HT-29 (cell line): ENCODE measurements around the gene LMOD1. TPM values are rescaled to one million over a fixed set of nuclear protein-coding genes. Genes with fewer than 3 reads are reported as not detected.
"Not testable (repeated sequence)": the region's sequence is repeated elsewhere in the genome, so short reads cannot be mapped to it uniquely, and the experiment has no call there.

Experiments
- DNase-seq: peaks from one replicate; pipeline ENCODE4 v3.0.0-alpha.2; 2015; ENCODE audit warnings: low spot score
- total RNA-seq: library from RNA; depleted of rRNA; stranded (reverse); fragments of >200 nt; shearing (Covaris generic); gene quantifications from 2 replicates; pipeline ENCODE4 v1.2.3, GENCODE V29; 2014; rRNA removed

The LMOD1 gene
- not detected in 2 replicates for total RNA-seq

GRCh38 chr1:201946224-201946908, at the start of gene LMOD1:
Gene LMOD1, minus strand, starts transcription at chr1:201946548. Its CDS starts 208 bp downstream, at chr1:201946340.
- DNase-seq = no peak

GRCh38 chr1:201990427-201990826, 44.1 kb upstream of the LMOD1 start:
- no peak for DNase-seq

- no peak for DNase-seq
Measured at GRCh38 chr1:201989354-201990128, 43.2 kb upstream of the LMOD1 start.

- DNase-seq = no peak
Measured at GRCh38 chr1:201988601-201989000, 42.3 kb upstream of the LMOD1 start.

DNA sequence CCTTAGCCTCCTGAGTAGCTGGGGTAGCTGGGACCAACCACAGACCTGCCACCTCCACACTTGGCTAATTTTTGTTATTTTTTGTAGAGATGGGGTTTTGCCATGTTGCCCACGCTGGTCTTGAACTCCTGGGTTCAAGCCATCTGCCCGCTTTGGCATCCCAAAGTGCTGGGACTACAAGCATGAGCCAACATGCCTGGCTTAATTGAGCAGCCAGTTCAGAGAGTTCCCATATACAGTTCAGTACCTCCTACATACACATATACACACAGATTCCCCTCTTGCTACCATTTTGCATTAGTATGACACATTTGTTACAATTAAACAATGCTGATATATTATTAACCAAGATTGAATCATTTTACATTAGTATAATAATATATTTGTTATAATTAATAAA, 39.0 kb upstream of the LMOD1 start:
- DNase-seq = no peak

GRCh38 chr1:201984446-201984845, 38.1 kb upstream of the LMOD1 start:
- no peak for DNase-seq

DNA sequence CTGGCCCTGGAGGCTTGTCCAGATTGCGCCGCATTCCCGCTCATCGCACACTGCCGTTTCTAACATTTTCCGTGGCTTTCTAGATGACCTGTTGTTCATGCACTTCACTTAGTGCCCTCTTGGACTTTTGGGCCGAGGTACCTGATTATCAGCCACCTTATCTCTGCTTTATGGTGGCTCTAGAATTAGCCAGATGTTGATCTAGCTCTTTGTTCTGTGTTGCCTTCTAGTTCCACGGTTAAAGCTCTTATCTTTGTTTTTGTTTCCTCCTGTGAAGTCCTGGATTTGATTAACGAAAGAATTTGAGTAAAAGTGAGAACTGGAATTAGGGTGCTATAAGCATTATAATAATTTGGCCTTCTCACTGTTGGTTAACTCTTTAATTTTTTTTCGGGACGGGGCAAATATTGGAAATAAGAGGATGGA, 37.0 kb upstream of the LMOD1 start:
- no peak for DNase-seq

- DNase-seq = peak; percentile 86
Measured at GRCh38 chr1:201982623-201983379, 36.5 kb upstream of the LMOD1 start, which contains the start of gene RNPEP. Gene RNPEP, plus strand, starts transcription at chr1:201982648. Its CDS starts 19 bp downstream, at chr1:201982667.

- DNase-seq = no peak
Measured at GRCh38 chr1:201982082-201982622, 35.8 kb upstream of the LMOD1 start.

DNA sequence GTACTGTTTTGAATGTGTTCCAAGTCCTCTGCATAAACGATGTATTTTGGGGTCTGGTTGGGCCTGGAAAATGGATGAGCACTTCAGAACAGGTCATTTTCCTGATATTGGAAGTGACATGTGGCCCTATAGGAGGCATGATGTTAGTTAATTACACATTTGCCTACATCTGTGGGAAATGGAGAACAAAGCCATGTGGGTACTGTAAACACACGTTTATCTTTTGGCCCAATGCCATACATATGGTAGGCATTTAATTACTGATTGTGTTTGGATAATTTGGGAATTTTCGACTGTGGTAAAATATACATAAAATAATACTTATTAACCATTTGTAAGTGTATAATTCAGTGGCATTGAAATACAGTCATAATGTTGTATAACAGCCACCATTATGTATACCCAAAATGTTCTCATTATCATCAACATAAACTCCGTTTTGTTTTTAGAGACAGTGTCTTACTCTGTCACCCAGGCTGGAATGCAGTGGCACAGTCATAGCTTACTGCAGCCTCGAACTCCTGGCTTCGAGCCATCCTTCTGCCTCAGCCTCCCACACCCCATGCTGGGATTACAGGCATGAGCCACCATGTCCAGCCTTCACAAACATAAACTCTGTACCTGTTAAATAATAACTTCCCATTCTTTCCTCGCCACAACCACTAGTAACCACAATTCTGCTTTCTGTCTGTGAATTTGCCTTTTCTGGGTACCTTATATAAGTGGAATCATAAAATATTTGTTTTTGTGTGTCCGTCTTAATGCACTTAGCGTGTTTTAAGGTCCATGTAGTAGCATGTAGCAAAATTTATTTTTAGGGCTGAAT, 24.2 kb upstream of the LMOD1 start:
- no peak for DNase-seq

- no peak for DNase-seq
Measured at GRCh38 chr1:201968202-201968925, 22.0 kb upstream of the LMOD1 start.

DNA sequence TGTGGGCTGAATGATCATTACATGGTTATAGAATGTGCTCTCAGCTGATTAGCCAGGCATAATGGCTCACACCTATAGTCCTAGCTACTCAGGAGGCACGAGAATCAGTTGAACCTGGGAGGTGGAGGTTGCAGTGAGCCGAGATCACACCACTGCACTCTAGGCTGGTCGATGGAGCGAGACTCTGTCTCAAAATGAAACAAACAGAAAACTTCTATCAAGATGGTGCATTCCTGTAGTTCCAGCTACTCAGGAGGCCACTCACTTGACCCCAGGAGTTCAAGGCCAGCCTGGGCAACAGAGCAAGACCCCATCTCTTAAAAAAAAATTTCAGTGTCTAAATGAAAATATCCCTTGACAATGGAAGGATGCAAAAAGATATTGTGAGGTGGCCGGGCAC, 19.8 kb upstream of the LMOD1 start:
- DNase-seq = no peak

DNA sequence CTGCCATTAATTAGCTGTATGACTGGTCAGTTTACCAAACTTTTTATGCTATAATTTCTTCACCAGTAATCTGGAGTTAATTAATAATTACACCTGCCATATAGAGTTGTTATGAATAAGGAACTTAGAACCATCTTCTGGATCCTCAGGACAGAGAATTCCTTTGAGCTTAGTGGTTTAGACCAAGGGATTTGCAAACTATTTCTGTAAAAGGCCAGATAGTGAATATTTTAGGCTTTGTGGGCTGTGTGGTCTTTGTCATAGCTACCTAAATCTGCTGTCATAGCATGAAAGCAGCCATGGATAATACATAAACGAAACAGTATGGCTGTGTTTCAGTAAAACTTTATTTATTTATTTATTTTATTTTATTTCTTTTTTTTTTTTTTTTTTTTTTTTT, 17.9 kb upstream of the LMOD1 start:
- no peak for DNase-seq

- DNase-seq = not testable (repeated sequence)
Measured at GRCh38 chr1:201962382-201962781, 16.0 kb upstream of the LMOD1 start.

DNA sequence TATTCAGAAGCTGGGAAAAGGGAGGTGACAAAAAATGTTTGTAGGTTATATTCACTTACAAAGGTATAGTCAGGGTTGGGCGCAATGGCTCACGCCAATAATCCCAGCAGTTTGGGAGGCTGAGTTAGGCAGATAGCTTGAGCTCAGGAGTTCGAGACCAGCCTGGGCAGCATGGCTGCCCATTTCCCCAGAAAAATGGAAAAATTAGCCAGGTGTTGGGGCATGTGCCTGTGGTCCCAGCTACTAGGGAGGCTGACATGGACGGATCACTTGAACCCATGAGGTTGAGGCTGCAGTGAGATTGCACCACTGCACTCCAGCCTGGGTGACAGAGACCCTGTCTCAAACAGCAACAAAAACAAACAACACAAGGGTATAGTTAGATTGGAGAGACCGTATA, 12.0 kb upstream of the LMOD1 start:
- DNase-seq = no peak

DNA sequence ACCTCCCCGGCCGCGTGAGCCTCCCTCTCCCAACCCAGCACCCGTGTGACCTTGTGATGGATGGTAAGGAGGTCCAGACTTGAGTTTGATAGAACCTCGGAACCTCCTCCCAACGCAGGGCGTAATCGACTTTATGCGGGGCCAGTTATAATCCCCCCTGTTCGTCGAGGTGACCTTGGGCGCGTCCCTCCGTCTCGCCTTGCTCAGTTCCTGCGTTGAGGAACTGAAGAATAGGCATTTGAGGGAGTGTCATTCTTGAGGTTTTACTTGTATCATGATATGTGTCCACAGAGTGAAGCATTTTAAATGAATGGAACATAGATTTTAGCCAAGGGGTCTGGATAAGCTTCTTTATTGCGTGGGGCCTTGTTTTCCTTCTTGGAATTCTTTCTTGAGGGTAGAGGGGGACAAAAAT, 9.4 kb upstream of the LMOD1 start:
- DNase-seq = no peak

DNA sequence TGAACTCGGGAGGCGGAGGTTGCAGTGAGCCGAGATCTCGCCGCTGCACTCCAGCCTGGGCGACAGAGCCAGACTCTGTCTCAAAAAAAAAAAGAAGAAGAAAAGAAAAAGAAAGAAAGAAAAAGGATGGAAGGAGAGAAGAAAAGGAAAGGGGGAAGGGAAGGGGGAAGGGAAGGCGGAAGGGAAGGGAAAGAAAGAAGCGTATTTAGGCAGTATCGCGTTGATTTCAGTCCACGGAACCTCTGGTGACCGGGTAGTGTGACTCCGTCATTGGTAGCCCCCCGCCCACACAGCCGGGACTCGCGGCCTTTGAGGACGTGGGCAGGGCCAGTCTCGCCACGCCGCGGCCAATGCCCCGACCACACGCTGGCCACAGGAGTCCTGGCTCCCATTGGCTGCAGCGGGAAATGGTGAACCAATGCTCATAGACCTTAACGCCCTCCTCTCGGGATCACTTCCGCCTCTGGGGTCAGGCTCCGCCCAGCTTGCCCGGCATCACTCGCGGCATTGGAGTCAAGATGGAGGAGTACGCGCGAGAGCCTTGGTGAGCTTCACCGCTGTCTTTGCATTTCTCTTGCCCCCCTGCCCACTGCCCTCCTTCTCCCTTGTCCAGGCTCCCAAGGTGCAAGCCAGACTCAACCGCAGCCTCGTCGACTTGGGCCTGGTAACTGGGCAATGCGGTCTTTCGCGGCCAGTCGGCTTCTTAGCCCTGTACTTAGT, 8.8 kb upstream of the LMOD1 start, which contains the start of gene TIMM17A:
TSS of gene TIMM17A (plus strand) at position 495 of the 720 bp plus-strand sequence. CDS start at position 519, 24 bp downstream.
- DNase-seq = peak; percentile 97

GRCh38 chr1:201954263-201955008, 8.1 kb upstream of the LMOD1 start:
- no peak for DNase-seq

GRCh38 chr1:201949491-201949890, 3.1 kb upstream of the LMOD1 start:
- DNase-seq = no peak
